ENCODE data around the gene SLC25A21. TPM values are rescaled to one million over a fixed set of nuclear protein-coding genes. Genes with fewer than 3 reads are reported as not detected.

Gene SLC25A21
- total RNA-seq, 2 experiments from 2014 or later, result not detected

GRCh38 chr14:36997843-36998242 is 174.6 kb downstream of the SLC25A21 start:
- Histone ChIP-seq H3K27ac (ENCODE audit: low read depth in 1 of 2, low read length in 2 of 2) (no peak overlapping the region), H3K27me3 (ENCODE audit: control insufficient read depth in 1 of 2, insufficient read depth in 2 of 2, low read length in 2 of 2) (no peaks in the 10 kb centered on the region), H3K4me3 (ENCODE audit: low read length) (no peak overlapping the region), H3K4me1 (ENCODE audit: insufficient read depth, low read length) (no peaks in the 10 kb centered on the region), H3K36me3 (ENCODE audit: insufficient read depth, low read length) (no peaks in the 10 kb centered on the region), H3K9me3 (ENCODE audit: control insufficient read depth in 1 of 2, insufficient read depth in 1 of 2, low read length in 2 of 2) (no peaks in the 10 kb centered on the region)
- DNase-seq (no peak), ATAC-seq (ENCODE audit: poor library complexity) (no peak)
- no peak for TF ChIP-seq CTCF (IDR thresholded peaks at IDR 0.05)
- H3K36me3 Mint-ChIP-seq (ENCODE audit: low read depth), result no peaks in the 10 kb centered on the region
- intact Hi-C loops (cut with DNase I, micrococcal nuclease), result no loop called here
- no peak overlapping the region for H3K27ac Mint-ChIP-seq
- CTCF ChIA-PET, result no interaction called here
- peaks cover 3% of the 10 kb centered on the region for H3K9me3 Mint-ChIP-seq
- no peak overlapping the region for H3K4me3 Mint-ChIP-seq
- no peaks in the 10 kb centered on the region for H3K4me1 Mint-ChIP-seq (ENCODE audit: low read depth)
- H3K27me3 Mint-ChIP-seq, result no peaks in the 10 kb centered on the region
- POLR2A ChIA-PET, result no interaction called here

GRCh38 chr14:36996857-36997590 is 175.4 kb downstream of the SLC25A21 start:
- Histone ChIP-seq H3K9me3 (ENCODE audit: control insufficient read depth in 1 of 2, insufficient read depth in 1 of 2, low read length in 2 of 2) (no peaks in the 10 kb centered on the region), H3K36me3 (ENCODE audit: insufficient read depth, low read length) (no peaks in the 10 kb centered on the region), H3K27ac (ENCODE audit: low read depth in 1 of 2, low read length in 2 of 2) (no peak overlapping the region), H3K27me3 (ENCODE audit: control insufficient read depth in 1 of 2, insufficient read depth in 2 of 2, low read length in 2 of 2) (no peaks in the 10 kb centered on the region), H3K4me1 (ENCODE audit: insufficient read depth, low read length) (no peaks in the 10 kb centered on the region), H3K4me3 (ENCODE audit: low read length) (no peak overlapping the region)
- Mint-ChIP-seq H3K27ac (no peak overlapping the region), H3K4me1 (ENCODE audit: low read depth) (no peaks in the 10 kb centered on the region), H3K27me3 (no peaks in the 10 kb centered on the region), H3K36me3 (ENCODE audit: low read depth) (no peaks in the 10 kb centered on the region), H3K4me3 (no peak overlapping the region), H3K9me3 (peaks cover 3% of the 10 kb centered on the region)
- intact Hi-C loops (cut with DNase I, micrococcal nuclease), result no loop called here
- no peak for ATAC-seq (ENCODE audit: poor library complexity)
- no peak for TF ChIP-seq CTCF (IDR thresholded peaks at IDR 0.05)
- no peak for DNase-seq
- POLR2A ChIA-PET, result no interaction called here
- CTCF ChIA-PET, result no interaction called here

- DNase-seq (no peak), ATAC-seq (ENCODE audit: poor library complexity) (no peak)
- no peak overlapping the region for H3K4me3 ChIP-seq (ENCODE audit: low read length)
- H3K27ac ChIP-seq (ENCODE audit: low read depth in 1 of 2, low read length in 2 of 2), result no peak overlapping the region
- H3K27me3 Mint-ChIP-seq, result no peaks in the 10 kb centered on the region
- H3K4me1 ChIP-seq (ENCODE audit: insufficient read depth, low read length), result no peaks in the 10 kb centered on the region
- H3K9me3 ChIP-seq (ENCODE audit: control insufficient read depth in 1 of 2, insufficient read depth in 1 of 2, low read length in 2 of 2), result no peaks in the 10 kb centered on the region
- CTCF ChIA-PET, result no interaction called here
- no peak for TF ChIP-seq CTCF (IDR thresholded peaks at IDR 0.05)
- no peaks in the 10 kb centered on the region for H3K4me1 Mint-ChIP-seq (ENCODE audit: low read depth)
- intact Hi-C loops (cut with DNase I, micrococcal nuclease), result no loop called here
- H3K36me3 ChIP-seq (ENCODE audit: insufficient read depth, low read length), result no peaks in the 10 kb centered on the region
- H3K4me3 Mint-ChIP-seq, result no peak overlapping the region
- no peaks in the 10 kb centered on the region for H3K36me3 Mint-ChIP-seq (ENCODE audit: low read depth)
- H3K9me3 Mint-ChIP-seq, result peaks cover 3% of the 10 kb centered on the region
- H3K27ac Mint-ChIP-seq, result no peak overlapping the region
- POLR2A ChIA-PET, result no interaction called here
- no peaks in the 10 kb centered on the region for H3K27me3 ChIP-seq (ENCODE audit: control insufficient read depth in 1 of 2, insufficient read depth in 2 of 2, low read length in 2 of 2)
Measured at GRCh38 chr14:36996133-36996856, 176.1 kb downstream of the SLC25A21 start.

Measured in CD4-positive, alpha-beta T cell (primary cell).